ENCODE data around the gene ATAT1. TPM values are rescaled to one million over a fixed set of nuclear protein-coding genes. Genes with fewer than 3 reads are reported as not detected.
A peak's percentile ranks its signal among the peaks of the same experiment; 100 is the strongest.

Gene ATAT1
- total and polyA plus RNA-seq, 2 of the 13 experiments (the other 11 are each of a cell fraction or from before 2014, with no cell fraction given) = 9.2 to 23.6 TPM

DNA sequence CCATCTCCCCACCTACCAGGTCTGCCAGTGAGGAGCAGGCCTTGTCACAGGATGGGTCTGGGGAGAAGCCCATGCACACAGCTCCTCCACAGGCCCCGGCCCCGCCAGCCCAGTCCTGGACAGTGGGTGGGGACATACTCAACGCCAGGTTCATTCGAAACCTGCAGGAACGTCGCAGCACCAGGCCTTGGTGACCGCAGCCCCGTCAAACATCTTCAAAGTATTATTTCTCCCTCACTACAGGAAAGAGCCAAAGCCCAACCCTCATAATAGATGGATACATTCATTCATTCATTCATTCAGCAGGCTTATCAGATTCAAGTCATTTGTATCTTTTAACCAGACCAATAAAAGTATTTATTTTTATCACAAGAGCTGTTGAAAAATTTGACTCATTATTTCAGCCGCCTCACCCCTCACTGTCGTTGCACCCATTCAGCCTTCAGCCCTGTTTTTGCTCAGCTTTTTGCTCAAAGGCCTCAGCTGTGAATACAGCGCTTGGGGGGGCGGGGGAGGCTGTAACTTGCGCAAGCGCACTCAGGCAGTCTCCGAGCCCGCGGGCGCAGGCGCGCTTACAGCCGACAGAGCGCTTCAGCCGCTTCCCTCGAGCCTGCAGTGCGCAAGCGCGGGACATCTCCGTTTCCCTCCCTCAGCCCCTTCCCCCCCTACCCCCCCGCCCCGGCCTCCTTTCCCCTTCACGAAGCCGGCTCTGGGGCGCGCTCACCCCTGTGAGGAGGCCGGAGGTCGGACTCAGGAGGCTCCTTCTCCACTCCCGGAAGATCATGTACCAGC, 20.0 kb downstream of the ATAT1 start, which contains the start of gene C6orf136 (continued):
- TF ChIP-seq SRF (IDR thresholded peaks at IDR 0.05; ENCODE audit: low read depth, low read length) (no peak), RFX5 (IDR thresholded peaks at IDR 0.05; ENCODE audit: low read depth, low read length) (no peak), CBX1 (IDR thresholded peaks at IDR 0.05; ENCODE audit: low read depth) (no peak), CREB3 (CRISPR knock-in tag; IDR thresholded peaks at IDR 0.05) (no peak), FOXK1 (CRISPR knock-in tag; IDR thresholded peaks at IDR 0.05; ENCODE audit: borderline replicate concordance, low read depth) (no peak), SAFB2 (CRISPR knock-in tag; IDR thresholded peaks at IDR 0.05; ENCODE audit: borderline replicate concordance, low read depth) (no peak), ZNF792 (CRISPR knock-in tag; IDR thresholded peaks at IDR 0.05) (no peak), ZBED4 (CRISPR knock-in tag; IDR thresholded peaks at IDR 0.05; ENCODE audit: borderline replicate concordance) (no peak), ZNF414 (CRISPR knock-in tag; IDR thresholded peaks at IDR 0.05) (no peak), RNF219 (CRISPR knock-in tag; IDR thresholded peaks at IDR 0.05) (no peak), ZNF432 (CRISPR knock-in tag; IDR thresholded peaks at IDR 0.05; ENCODE audit: borderline replicate concordance) (no peak), PCBP1 (IDR thresholded peaks at IDR 0.05; ENCODE audit: borderline replicate concordance, low read depth, low read length) (peak; percentile 98), RBAK (CRISPR knock-in tag; IDR thresholded peaks at IDR 0.05) (no peak), RFX1 (IDR thresholded peaks at IDR 0.05) (no peak), FOXJ3 (CRISPR knock-in tag; IDR thresholded peaks at IDR 0.05; ENCODE audit: borderline replicate concordance) (no peak), ZNF83 (CRISPR knock-in tag; IDR thresholded peaks at IDR 0.05; ENCODE audit: borderline replicate concordance) (no peak), ZFP36L2 (CRISPR knock-in tag; IDR thresholded peaks at IDR 0.05) (no peak), SCMH1 (CRISPR knock-in tag; IDR thresholded peaks at IDR 0.05; ENCODE audit: borderline replicate concordance) (no peak), KLF12 (CRISPR knock-in tag; IDR thresholded peaks at IDR 0.05; ENCODE audit: borderline replicate concordance) (no peak), HMGA1 (CRISPR knock-in tag; conservative IDR thresholded peaks at IDR 0.05) (no peak)
- TF ChIP-seq, protein P1, sequence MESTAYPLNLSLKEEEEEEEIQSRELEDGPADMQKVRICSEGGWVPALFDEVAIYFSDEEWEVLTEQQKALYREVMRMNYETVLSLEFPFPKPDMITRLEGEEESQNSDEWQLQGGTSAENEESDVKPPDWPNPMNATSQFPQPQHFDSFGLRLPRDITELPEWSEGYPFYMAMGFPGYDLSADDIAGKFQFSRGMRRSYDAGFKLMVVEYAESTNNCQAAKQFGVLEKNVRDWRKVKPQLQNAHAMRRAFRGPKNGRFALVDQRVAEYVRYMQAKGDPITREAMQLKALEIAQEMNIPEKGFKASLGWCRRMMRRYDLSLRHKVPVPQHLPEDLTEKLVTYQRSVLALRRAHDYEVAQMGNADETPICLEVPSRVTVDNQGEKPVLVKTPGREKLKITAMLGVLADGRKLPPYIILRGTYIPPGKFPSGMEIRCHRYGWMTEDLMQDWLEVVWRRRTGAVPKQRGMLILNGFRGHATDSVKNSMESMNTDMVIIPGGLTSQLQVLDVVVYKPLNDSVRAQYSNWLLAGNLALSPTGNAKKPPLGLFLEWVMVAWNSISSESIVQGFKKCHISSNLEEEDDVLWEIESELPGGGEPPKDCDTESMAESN (CRISPR knock-in tag; conservative IDR thresholded peaks at IDR 0.05) = no peak
